Germinal center (tissue), 1 donor: ENCODE data around the gene NOP58.
"Not testable (repeated sequence)": the region's sequence is repeated elsewhere in the genome, so short reads cannot be mapped to it uniquely, and the experiment has no call there.

Experiments
- DNase-seq: peaks from one replicate; pipeline ENCODE4 v3.0.0; 2012; ENCODE audit warnings: mixed read lengths, low spot score

Gene NOP58

GRCh38 chr2:202306034-202306433 is 40.5 kb downstream of the NOP58 start:
- no peak for DNase-seq

GRCh38 chr2:202307690-202308089 is 42.1 kb downstream of the NOP58 start:
- no peak for DNase-seq

GRCh38 chr2:202311823-202312388 is 46.3 kb downstream of the NOP58 start:
- DNase-seq = no peak

- DNase-seq = no peak
Measured at GRCh38 chr2:202314116-202314515, 48.6 kb downstream of the NOP58 start.

GRCh38 chr2:202317080-202317857 is 51.7 kb downstream of the NOP58 start:
- DNase-seq = no peak

- DNase-seq = not testable (repeated sequence)
Measured at GRCh38 chr2:202320362-202320761, 54.8 kb downstream of the NOP58 start.

GRCh38 chr2:202322435-202322834 is 56.9 kb downstream of the NOP58 start:
- DNase-seq = no peak

- no peak for DNase-seq
Measured at GRCh38 chr2:202327858-202328257, 62.3 kb downstream of the NOP58 start.

- DNase-seq = no peak
Measured at GRCh38 chr2:202335791-202336467, 70.4 kb downstream of the NOP58 start.

- DNase-seq = no peak
Measured at GRCh38 chr2:202337151-202337550, 71.6 kb downstream of the NOP58 start.

GRCh38 chr2:202337706-202338346 is 72.3 kb downstream of the NOP58 start:
- no peak for DNase-seq

GRCh38 chr2:202339071-202339870 is 73.7 kb downstream of the NOP58 start:
- DNase-seq = no peak

GRCh38 chr2:202344178-202344577 is 78.6 kb downstream of the NOP58 start:
- DNase-seq = no peak

GRCh38 chr2:202346180-202346579 is 80.6 kb downstream of the NOP58 start:
- DNase-seq = no peak
